ENCODE results near the gene COA6.
"Not testable (repeated sequence)": the region's sequence is repeated elsewhere in the genome, so short reads cannot be mapped to it uniquely, and the experiment has no call there.

Gene COA6

DNA sequence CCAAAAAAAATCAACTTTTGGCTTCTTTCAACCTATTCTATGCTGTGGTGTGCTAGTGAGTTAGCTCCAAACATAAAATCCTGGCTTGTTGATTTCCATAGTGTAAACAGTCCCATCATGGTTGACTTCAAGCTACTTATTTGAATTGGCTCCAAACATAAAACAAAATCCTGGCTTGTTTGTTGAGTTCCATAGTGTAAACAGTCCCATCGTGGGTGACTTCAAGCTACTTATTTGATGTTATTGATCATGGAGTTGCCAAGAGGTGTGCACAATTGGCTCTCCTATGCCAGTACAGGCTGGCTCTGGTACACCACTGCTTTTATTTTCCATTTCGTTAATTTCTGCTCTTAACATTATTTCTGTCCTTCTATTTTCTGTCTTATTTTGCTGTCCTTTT lies 1.8 kb upstream of the COA6 start:
- no peak for DNase-seq

DNA sequence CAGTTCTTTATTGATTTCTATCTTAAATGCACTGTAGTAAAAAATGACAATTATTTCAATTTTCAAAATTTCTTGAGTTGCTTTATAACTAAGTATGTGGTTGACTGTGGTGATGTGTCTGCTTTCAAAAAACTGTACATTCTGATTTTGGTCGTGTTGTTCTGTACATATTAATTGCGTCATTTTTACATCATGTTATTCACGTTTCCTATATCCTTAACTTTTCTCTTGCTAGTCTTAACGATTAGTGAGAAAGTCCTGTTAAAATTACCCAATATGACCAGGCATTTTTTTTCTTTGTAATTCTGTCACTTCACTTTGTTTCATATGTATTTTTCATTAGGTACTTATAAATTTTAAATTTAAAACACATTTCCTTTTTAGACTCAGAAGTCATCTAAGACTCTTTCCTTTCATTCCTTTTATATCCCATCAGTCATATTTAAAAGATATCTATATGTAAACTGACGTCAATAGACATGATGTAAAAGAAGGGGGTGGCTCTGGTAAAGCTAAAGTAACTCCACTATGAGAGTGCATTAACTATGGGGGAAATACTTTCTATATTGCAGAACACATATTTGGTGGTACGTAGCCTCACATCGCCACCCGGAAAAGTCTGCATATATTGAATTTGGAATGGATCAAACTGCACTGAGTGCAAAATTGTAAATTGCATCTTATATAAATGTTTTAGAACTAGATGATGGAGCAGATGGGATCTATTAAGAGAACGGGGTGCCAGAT lies 1.1 kb upstream of the COA6 start:
- DNase-seq: no peak

DNA sequence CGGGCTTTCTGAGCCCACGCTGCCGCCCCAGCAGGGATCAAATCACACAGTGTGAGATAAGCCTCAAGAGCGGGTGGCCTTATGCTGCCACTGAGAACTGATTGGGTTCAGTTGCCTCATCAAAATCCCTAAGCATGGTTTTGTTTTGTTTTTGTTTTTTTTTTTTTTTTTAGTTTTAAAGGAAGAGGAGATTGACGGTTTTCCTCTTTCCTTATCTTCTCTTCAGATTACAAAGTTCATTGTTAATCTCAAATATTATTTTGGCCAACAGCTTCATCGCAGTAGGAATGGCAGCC lies 651 bp downstream of the COA6 start:
- DNase-seq: no peak

DNA sequence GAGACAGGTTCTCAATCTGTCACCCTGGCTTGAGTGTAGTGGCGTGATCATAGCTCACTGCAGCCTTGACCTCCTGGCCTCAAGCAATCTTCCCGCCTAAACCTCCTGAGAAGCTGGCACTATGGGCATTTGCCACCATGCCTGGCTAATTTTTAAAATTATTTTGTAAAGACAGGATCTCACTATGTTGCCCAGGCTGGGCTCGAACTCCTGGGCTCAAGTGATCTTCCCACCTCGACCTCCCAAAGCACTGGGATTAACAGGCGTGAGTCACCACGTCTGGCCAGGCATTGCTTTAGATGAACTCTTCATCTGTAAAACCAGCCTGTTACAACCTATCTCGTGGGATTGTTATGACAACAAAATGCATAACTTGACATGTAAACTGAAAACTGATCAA lies 2.4 kb downstream of the COA6 start:
- no peak for DNase-seq

DNA sequence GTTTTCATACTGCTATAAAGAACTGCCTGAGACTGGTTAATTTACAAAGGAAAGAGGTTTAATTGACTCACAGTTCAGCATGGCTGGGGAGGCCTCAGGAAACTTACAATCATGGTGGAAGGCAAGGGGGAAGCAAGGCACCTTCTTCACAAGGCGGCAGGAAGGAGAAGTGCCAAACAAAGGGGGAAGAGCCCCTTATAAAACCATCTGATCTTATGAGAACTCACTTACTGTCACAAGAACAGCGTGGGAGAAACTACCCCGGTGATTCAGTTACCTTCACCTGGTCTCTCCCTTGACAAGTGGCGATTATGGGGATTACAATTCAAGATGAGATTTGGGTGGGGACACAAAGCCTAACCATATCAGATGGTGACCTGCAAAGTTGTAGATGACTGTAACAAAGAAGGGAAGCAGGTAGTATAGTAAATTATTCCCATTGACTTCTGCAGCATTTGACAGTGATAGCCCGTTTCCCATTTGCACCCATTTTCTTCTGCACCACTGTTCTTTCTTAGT lies 6.4 kb downstream of the COA6 start:
- DNase-seq: not testable (repeated sequence)

DNA sequence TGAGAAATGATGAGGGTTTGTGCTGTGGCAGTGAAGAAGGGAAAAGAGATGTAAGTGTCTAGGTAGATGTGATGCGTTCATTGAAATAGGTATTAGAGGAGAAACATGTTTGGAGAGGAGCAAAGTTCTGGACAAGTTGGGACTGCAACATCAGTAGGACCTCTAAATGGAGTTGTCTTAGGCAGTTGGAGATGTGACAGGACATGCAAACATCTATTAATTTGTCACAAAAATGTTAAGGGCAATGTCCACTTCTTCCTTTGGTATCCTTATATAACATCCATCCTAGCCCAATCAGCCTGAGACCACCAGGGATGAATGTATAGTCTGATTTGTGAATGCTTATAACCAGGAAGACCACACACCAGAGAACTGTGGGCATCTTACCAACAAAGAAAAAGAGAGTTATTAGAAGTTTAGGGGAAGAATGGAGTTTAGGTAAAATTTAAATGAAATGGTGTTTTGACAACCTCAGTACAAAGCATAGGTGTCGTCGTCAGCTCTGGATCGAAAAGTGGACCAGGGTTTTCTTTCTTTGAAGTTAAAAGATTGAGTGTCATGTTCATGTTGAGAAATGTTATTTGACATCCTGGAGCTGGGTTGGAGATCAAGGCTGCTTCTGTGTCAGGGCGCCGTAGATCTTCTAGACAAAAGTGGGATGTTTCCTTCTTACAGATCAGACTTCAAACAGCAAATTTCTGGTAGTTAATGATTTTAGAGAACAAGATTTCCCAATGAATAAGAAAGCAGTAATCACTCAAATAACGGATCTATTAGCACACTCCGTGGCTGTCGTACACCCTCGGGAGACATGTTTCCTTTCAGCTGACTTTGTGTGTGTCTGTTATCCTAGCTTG lies 8.7 kb downstream of the COA6 start:
- DNase-seq: no peak

DNA sequence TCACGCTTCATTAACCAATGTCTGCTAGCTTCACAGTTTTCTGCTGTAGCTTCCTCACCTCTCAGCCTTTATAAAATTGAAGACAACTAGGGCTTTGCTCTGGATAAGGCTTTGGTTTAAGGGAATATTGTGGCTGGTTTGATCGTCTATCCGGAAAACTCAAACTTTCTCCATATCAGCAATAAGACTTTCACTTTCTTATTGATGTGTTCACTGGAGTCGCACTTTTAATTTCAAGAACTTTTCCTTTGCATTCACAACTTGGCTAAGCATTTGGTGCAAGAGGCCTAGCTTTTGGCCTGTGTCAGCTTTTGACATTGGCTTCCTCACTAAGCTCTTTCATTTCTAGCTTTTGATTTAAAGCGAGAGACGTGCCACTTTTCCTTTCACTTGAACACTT lies 12.9 kb downstream of the COA6 start:
- no peak for DNase-seq

DNA sequence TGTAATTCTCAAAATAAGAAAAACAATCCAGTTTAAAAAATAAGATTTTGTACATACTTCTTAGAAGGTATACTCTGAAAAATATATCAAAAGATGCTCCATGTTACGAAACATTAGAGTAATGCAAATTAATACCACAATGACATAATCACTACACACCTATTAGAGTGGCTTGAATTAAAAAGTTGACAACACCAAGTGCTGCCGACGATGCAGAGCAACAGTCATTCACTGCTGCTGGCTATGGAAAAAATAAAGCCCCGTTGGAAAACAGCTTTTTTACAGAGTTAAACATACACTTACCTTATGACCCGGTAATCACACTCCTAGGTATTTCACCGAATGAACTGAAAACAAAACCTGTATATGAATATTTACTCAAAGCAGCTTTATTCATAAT lies 14.8 kb downstream of the COA6 start:
- no peak for DNase-seq

DNA sequence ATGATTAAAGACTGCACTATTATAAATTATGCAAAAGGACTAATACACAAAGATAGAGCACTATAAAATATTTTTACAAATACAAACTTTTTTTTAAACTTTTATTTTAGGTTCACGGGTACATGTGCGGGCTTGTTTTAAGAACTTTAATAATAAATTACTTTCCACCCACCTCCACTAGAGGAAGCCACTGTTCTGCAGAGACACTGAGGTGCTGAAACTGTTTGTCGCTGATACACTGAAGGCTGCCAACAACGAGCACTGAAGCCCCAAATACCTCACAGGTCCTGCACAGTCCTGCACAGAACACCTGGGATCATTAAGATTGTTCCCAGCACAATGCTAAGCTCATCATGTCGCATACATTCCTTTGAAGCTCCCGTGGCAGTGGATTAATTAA lies 19.9 kb downstream of the COA6 start:
- DNase-seq: no peak

DNA sequence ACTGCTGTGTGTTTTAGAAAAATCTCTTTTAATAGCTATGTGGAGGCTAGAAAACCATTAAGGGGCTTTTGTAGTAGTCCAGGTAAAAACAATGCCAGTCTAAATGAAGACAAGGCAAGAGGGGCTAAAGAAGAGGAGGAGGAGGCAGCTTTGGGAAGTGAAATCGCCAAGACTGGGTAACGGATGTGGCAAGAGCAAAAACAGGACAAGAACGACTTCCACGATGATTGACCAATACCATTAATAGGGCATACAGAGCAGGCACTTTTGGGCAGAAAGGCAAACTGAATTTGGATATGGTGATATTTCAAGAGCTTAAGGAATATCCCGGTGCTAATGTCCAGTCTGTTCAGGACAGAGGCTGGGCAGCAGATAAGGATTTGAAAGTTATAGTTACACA lies 22.0 kb downstream of the COA6 start:
- no peak for DNase-seq

DNA sequence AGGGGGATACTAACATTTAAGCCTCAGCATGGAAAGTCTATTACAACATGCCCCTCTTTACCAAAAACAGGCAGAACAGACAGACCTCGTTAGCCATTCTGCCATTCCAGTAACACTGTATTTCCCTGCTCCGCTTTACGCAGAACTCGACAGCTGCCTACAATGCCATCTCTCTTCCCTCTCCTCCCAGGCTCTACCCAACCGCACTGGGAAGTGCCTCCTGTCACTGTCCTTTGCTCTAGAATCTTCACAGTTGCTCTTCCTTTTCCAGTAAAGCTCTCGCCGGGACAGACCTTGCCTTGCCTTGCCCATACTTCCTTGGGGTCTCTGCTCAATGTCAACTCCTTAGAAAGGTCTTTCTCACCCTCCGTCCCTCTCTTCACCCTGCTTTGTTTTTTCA lies 22.8 kb downstream of the COA6 start:
- DNase-seq: no peak

DNA sequence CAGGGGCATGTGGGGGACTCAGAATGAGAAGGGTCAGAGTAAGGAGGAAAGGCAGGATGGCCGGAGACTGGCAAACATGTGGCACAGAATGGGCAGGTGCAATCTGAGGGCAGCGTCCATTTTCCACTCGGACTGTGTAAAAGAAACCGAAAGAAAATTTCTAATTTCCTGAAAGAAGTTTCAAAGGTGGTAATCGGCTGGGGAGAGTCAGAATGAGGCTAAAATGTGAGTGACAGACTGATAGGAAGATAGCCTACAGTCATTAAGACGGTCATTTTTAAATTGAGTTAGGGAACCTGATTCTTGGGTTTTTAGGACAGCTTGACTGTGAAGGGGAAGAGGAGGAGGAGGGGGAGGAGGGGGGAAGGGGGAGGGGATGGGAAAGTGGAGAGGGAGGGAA lies 23.6 kb downstream of the COA6 start:
- DNase-seq: no peak

DNA sequence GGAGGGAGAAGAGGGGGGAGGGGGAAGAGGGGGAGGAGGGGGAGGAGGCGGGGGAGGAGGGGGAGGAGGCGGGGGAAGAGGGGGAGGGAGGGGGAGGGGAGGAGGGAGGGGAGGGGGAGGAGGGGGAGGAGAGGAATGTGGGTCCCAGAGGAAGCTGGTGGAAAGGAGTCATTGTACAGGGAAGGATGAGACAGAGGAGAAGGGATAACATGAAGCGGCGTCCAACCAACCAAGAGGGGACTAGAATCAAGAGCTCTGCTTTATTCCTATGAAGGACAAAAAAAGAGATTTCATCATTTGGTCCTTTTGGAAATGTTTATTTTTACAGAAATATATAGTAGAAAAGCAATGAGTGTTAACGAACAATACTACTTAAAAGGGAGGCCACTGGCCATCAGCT lies 24.5 kb downstream of the COA6 start:
- no peak for DNase-seq

DNA sequence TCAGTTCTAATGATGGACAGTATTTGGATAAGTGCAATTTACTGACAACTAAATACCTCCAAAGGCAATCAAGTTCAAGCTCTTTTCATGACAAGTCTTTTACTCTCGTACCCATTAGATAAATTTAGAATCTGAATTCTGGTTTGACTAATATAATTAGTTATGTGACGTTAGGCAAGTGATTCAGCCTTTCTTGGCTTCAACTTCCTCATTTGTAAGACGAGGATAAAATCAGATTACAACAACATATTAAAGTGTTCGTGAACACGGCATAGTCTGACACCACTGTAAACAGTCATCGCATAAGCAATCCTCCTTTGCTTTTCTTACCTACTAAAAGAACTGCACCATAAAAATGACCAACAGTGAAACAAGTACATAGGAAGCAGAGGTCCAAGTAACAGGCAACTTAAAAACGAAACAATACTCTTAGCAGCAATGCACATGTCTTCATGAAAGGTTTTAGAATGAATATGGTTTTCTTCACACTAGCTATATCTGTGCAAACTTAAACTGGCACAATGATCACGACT lies 25.7 kb downstream of the COA6 start:
- DNase-seq: no peak

DNA sequence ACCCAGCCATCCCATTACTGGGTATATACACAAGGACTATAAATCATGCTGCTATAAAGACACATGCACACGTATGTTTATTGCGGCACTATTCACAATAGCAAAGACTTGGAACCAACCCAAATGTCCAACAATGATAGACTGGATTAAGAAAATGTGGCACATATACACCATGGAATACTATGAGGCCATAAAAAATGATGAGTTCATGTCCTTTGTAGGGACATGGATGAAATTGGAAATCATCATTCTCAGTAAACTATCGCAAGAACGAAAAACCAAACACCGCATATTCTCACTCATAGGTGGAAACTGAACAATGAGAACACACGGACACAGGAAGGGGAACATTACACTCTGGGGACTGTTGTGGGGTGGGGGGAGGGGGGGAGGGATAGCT lies 26.3 kb downstream of the COA6 start:
- DNase-seq: not testable (repeated sequence)

DNA sequence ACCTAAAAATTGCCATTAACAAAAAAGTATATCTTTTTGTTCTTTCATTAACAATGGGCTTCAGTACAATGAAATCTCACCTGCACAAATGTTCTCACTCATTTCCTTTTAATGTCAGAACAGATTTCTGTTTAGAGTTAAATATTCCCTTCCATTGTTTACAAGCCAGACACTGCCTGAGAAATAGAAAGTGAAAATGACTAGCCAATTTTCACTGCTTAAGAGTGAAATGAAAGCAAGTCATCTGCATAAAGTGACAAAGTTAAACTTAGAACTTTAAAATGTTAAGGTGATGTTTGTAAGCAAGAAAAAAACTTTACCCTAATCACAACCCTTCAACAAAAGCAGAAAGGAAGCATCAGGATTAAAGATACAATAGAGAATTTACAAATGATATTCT lies 27.5 kb downstream of the COA6 start:
- DNase-seq: no peak

DNA sequence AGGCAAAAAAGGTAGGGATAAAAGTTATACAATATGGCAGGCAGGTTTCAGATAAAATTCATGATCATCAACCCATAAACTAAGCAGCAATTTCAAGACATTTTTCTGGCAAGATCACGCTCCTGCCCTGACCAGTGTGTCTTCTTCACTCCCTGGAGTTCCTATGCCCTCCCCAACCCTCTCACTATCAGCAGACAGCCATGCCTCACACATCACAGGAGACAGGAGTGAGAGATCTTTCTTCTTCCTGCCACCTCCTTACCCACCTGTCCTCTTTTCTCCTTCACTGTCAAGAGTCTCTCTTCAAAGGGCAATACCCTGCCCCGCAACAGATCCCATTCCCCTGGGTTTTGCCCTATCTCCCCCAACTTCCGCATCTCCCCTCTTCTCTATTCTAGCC lies 28.4 kb downstream of the COA6 start:
- no peak for DNase-seq

DNA sequence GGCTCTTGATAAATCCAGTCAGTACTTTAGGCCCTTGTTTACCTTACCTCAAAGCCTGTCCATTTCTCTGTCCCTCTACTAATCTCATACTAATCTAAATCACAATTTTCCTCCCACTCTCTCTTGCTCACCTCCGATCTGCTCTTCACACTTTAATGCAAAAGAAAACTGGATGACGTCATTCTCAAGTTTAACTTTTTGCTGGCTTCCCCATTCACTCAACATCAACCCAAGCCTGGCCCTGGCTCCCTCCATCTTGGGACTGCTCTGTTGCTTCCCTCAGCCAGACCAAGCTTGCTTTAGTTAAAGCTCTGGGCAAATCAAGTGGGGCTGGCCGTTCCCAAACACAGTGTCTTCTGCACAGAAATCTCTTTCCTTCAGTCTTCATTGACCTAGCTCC lies 29.7 kb downstream of the COA6 start:
- no peak for DNase-seq

DNA sequence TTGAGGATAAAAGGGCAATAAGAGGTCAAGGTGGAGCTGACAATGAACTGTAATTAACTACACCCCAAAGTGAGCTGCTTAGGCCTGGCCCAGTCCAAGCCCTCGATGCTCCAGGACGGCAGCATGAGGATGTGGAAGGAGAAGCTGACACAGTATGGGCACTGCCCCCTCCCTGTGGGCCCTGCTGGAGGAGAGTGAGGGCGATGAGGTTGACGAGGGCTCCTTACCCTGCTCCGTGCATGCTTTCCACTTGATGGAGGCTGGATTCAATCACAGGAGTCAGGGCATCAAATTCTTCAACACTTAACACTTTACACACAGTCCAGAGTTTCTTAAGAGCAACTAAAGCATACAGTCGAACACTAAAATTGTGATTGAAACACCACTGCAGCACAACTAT lies 32.4 kb downstream of the COA6 start:
- DNase-seq: no peak

DNA sequence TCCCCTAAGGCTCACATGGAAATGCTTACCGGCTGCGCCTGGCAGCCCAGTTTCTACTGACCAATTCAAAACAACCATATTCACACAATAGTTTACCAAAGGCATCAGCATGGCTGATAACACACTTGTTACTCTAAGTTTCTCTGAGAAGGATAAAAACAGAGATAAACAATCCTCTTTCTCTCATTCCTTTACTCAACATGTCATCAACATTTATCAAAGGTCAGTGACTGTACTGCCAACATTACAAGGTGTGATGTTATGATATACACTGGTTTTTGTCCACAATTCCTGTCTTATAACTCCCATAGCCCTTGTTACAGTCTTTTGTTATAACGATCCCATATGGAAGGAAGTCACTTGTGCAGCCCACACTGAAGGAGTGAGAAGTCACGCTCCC lies 33.6 kb downstream of the COA6 start:
- DNase-seq: no peak

DNA sequence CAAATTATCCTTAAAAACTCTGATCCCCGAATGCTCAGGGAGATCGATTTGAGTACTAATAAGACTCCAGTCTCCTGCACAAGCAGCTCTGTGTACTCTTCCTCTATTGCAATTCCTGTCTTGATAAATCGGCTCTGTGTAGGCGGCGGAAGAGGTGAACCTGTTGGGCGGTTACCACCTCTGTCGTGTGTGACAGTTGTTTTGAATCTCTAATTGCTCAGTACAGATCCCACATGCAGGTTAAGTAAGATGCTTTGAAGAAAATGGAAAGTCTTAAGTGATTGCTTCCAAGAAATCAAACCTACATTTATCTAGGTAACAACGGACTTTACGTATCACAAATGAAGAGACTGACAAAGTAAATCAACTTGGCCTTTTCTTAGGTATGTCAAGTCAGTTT lies 35.5 kb downstream of the COA6 start:
- DNase-seq: no peak

DNA sequence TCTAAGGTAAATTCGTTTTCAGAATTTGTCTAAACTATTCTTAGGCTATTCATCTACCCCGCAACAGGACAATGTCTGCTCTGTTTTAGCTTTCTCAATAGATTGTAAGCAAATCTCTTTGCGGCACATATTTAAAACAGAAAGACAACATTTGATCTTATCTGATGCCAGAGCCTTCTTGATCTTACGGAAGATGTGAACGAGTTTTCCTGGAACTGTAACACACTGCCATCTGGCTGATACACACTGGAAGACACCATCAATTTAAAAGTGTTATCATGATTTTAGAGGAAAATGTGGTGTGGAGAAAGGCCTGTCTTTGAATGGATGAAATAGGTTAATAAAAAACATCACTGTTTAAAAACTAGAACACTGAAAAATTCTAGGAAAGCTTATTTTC lies 36.1 kb downstream of the COA6 start:
- DNase-seq: peak; percentile 11

DNA sequence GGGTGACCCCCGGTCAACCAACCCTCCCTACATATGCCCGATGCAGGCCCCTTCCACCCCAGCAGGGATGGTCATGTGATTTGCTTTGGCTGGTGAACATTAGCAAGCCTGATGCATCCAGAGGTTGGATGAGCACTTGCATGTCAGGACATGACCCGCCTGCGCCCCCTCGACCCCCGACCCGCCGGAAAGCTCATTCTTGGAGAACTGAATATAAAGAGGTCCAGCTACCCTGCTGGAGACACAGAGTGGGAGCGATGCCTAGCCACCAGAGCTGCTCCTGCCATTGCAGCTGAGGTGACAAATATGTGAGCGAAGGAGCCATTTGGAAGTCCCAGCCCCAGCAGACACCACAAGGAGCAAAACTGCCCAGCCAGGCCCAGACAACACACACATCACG lies 39.6 kb downstream of the COA6 start:
- DNase-seq: no peak

DNA sequence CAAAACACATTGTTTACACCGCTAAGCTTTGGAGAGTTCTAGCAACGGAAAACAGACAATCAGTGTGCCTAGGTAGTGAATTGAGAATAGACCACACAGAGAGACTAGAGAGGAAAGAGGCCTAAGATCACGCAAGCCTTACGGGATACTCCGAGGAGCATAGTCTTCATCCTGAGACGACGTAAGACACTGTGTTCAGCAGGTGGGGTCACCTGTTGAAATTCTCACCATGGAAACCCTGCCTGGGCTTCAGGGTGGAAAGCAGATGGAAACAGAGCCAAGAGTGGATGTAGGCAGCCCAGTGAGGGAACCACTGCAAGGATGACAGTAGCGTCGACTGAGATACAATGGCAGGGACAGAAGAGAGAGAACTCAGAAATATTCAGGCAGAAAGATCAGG lies 40.2 kb downstream of the COA6 start:
- DNase-seq: no peak
